GM18868 (cell line): ENCODE data around the gene GALNT18.

ENCODE experiments used
- ATAC-seq: cut with Tn5 transposase; IDR thresholded peaks from one replicate; pipeline ENCODE4 v1.9.1; 2021; ENCODE audit warnings: mild to moderate bottlenecking, moderate library complexity; ENCODE audit not compliant: unreplicated experiment

GALNT18 gene

GRCh38 chr11:11391796-11392463 lies 229.9 kb downstream of the GALNT18 start:
- ATAC-seq: peak; percentile 53

- no peak for ATAC-seq
Measured at GRCh38 chr11:11391169-11391568, 230.6 kb downstream of the GALNT18 start.

- no peak for ATAC-seq
Measured at GRCh38 chr11:11390068-11390771, 231.6 kb downstream of the GALNT18 start.

- no peak for ATAC-seq
Measured at GRCh38 chr11:11389238-11389637, 232.6 kb downstream of the GALNT18 start.

- no peak for ATAC-seq
Measured at GRCh38 chr11:11387622-11388305, 234.0 kb downstream of the GALNT18 start.

- no peak for ATAC-seq
Measured at GRCh38 chr11:11387207-11387606, 234.6 kb downstream of the GALNT18 start.

GRCh38 chr11:11384829-11385228 lies 237.0 kb downstream of the GALNT18 start:
- ATAC-seq: no peak

GRCh38 chr11:11383995-11384394 lies 237.8 kb downstream of the GALNT18 start:
- no peak for ATAC-seq

GRCh38 chr11:11382858-11383532 lies 238.8 kb downstream of the GALNT18 start:
- no peak for ATAC-seq

- no peak for ATAC-seq
Measured at GRCh38 chr11:11381471-11382105, 240.2 kb downstream of the GALNT18 start.

GRCh38 chr11:11380883-11381282 lies 240.9 kb downstream of the GALNT18 start:
- ATAC-seq: no peak

GRCh38 chr11:11380340-11380739 lies 241.5 kb downstream of the GALNT18 start:
- ATAC-seq: no peak

GRCh38 chr11:11379661-11380060 lies 242.1 kb downstream of the GALNT18 start:
- ATAC-seq: no peak

- ATAC-seq: no peak
Measured at GRCh38 chr11:11378184-11378940, 243.4 kb downstream of the GALNT18 start.

GRCh38 chr11:11374358-11375148 lies 247.3 kb downstream of the GALNT18 start:
- ATAC-seq: no peak

GRCh38 chr11:11373934-11374333 lies 247.9 kb downstream of the GALNT18 start:
- ATAC-seq: no peak

GRCh38 chr11:11372461-11372860 lies 249.3 kb downstream of the GALNT18 start:
- ATAC-seq: no peak

GRCh38 chr11:11370962-11371303 lies 250.9 kb downstream of the GALNT18 start:
- no peak for ATAC-seq

GRCh38 chr11:11370255-11370961 lies 251.4 kb downstream of the GALNT18 start:
- no peak for ATAC-seq
